GM23338 (cell line): Measurements from ENCODE around the gene KIRREL3. TPM values are rescaled to one million over a fixed set of nuclear protein-coding genes. Genes with fewer than 3 reads are reported as not detected.

Source experiments
- ATAC-seq: fragments of 200-7000 bp; cut with Tn5 transposase; 3 replicates; pipeline ENCODE4 v1.9.1; 2020
- DNase-seq: peaks from one replicate; pipeline ENCODE4 v3.0.0-alpha.2; 2015; ENCODE audit warnings: low spot score
- H2AFZ ChIP-seq: fragments of 200-600 bp; sonication (generic); 2 replicates; pipeline ENCODE4 v1.8.0; 2016; ENCODE audit warnings: antibody characterized with exemption, mild to moderate bottlenecking, moderate library complexity
- H3F3A ChIP-seq: fragments of 200-600 bp; sonication (generic); replicated peaks from 2 replicates; pipeline ENCODE4 v1.8.0; 2017; ENCODE audit warnings: antibody characterized with exemption, mixed run types, low read depth
- H3K27ac ChIP-seq: fragments of 200-600 bp; sonication (generic); 2 replicates; pipeline ENCODE4 v1.6.1; 2016; ENCODE audit warnings: low read depth
- H3K27me3 ChIP-seq: fragments of 200-600 bp; sonication (generic); 2 replicates; pipeline ENCODE4 v1.8.0; 2016; ENCODE audit warnings: mild to moderate bottlenecking, mixed run types, moderate library complexity; ENCODE audit not compliant: insufficient read depth
- H3K36me3 ChIP-seq: fragments of 200-600 bp; sonication (generic); 2 replicates; pipeline ENCODE4 v1.8.0; 2016; ENCODE audit warnings: mild to moderate bottlenecking; ENCODE audit not compliant: insufficient read depth
- H3K4me1 ChIP-seq: fragments of 200-600 bp; sonication (generic); 2 replicates; pipeline ENCODE4 v1.8.0; 2016; ENCODE audit warnings: mild to moderate bottlenecking, moderate library complexity; ENCODE audit not compliant: insufficient read depth
- H3K4me2 ChIP-seq: fragments of 200-600 bp; sonication (generic); 2 replicates; pipeline ENCODE4 v1.7.1; 2017; ENCODE audit warnings: mixed run types
- H3K4me3 ChIP-seq: fragments of 200-600 bp; sonication (generic); 2 replicates; pipeline ENCODE4 v1.6.1; 2016; ENCODE audit warnings: mixed run types
- H3K79me2 ChIP-seq: fragments of 200-600 bp; sonication (generic); replicated peaks from 2 replicates; pipeline ENCODE4 v1.8.0; 2017; ENCODE audit warnings: mild to moderate bottlenecking; ENCODE audit not compliant: insufficient read depth
- H3K9me2 ChIP-seq: fragments of 200-600 bp; sonication (generic); 2 replicates; pipeline ENCODE4 v1.8.0; 2017; ENCODE audit not compliant: insufficient read depth
- H4K20me1 ChIP-seq: fragments of 200-600 bp; sonication (generic); replicated peaks from 2 replicates; pipeline ENCODE4 v1.8.0; 2017; ENCODE audit warnings: mild to moderate bottlenecking; ENCODE audit not compliant: insufficient read depth
- H3K27ac Mint-ChIP-seq: 2 replicates; pipeline ENCODE4 v1.8.0; 2020; ENCODE audit warnings: inconsistent platforms, mild to moderate bottlenecking, moderate library complexity, mixed read lengths
- H3K27me3 Mint-ChIP-seq: 3 replicates; pipeline ENCODE4 v1.8.0; 2022; ENCODE audit warnings: low read depth, mild to moderate bottlenecking, moderate library complexity, mixed read lengths, inconsistent platforms; ENCODE audit not compliant: insufficient read depth, poor library complexity
- H3K36me3 Mint-ChIP-seq: 3 replicates; pipeline ENCODE4 v1.8.0; 2021; ENCODE audit warnings: low read depth, mild to moderate bottlenecking, inconsistent platforms, moderate library complexity, mixed read lengths
- H3K4me1 Mint-ChIP-seq: 3 replicates; pipeline ENCODE4 v1.8.0; 2020; ENCODE audit warnings: mild to moderate bottlenecking, inconsistent platforms, mixed read lengths
- H3K4me3 Mint-ChIP-seq: 3 replicates; pipeline ENCODE4 v1.8.0; 2021; ENCODE audit warnings: moderate library complexity, mild to moderate bottlenecking, inconsistent platforms, mixed read lengths
- H3K9me3 Mint-ChIP-seq: 3 replicates; pipeline ENCODE4 v1.8.0; 2020; ENCODE audit warnings: moderate library complexity, mild to moderate bottlenecking, inconsistent platforms, mixed read lengths
- CREB1 ChIP-seq: fragments of 250-450 bp; sonication (Bioruptor Pico); IDR thresholded peaks from 2 replicates; pipeline ENCODE4 v1.5.0; 2020; ENCODE audit warnings: low read depth, mild to moderate bottlenecking, moderate library complexity
- EZH2 ChIP-seq: fragments of 200-600 bp; sonication (generic); IDR thresholded peaks from one replicate; pipeline ENCODE4 v1.8.0; 2017; ENCODE audit warnings: antibody characterized with exemption, mild to moderate bottlenecking, low read depth; ENCODE audit not compliant: unreplicated experiment
- EZH2phosphoT487 ChIP-seq: fragments of 200-600 bp; sonication (generic); IDR thresholded peaks from one replicate; pipeline ENCODE4 v1.8.1; 2018; ENCODE audit warnings: antibody characterized with exemption; ENCODE audit not compliant: unreplicated experiment
- JUNB ChIP-seq: IDR thresholded peaks from one replicate; pipeline ENCODE4 v1.6.1; 2016; ENCODE audit warnings: antibody characterized with exemption; ENCODE audit not compliant: unreplicated experiment
- POLR2AphosphoS5 ChIP-seq: IDR thresholded peaks from 2 replicates; pipeline ENCODE4 v1.6.1; 2016; ENCODE audit warnings: antibody characterized with exemption, low read depth
- ZNF331 ChIP-seq: fragments of 250-450 bp; sonication (Bioruptor Pico); IDR thresholded peaks from 2 replicates; pipeline ENCODE4 v1.5.0; 2020; ENCODE audit warnings: low read depth, mild to moderate bottlenecking, moderate library complexity
- polyA plus RNA-seq: library from polyadenylated mRNA; unstranded; fragments of >200 nt; fragmentation: Nextera tagmentation; extraction: Ambion mirVana; gene quantifications from 2 replicates; pipeline ENCODE4 v1.2.1, GENCODE V29; 2016
- total RNA-seq: library from RNA; depleted of rRNA; stranded (reverse); fragments of >200 nt; shearing (Covaris generic); gene quantifications from 2 replicates; pipeline ENCODE4 v1.2.3, GENCODE V29; 2014
- TF ChIP-seq, protein P1 (sequence below): fragments of 250-450 bp; sonication (Bioruptor Pico); IDR thresholded peaks from 2 replicates; pipeline ENCODE4 v1.5.0; 2020; ENCODE audit warnings: mild to moderate bottlenecking, moderate library complexity
- TF ChIP-seq, protein P2 (sequence below): IDR thresholded peaks from one replicate; pipeline ENCODE4 v1.6.1; 2018; ENCODE audit warnings: antibody characterized with exemption; ENCODE audit not compliant: unreplicated experiment
- TF ChIP-seq, protein P3 (sequence below): IDR thresholded peaks from 2 replicates; pipeline ENCODE4 v1.6.1; 2016; ENCODE audit warnings: antibody characterized with exemption

Gene KIRREL3
- total and polyA plus RNA-seq, 2 experiments from 2014 or later: 0.13 to 1.5 TPM

- TF ChIP-seq, protein P1, sequence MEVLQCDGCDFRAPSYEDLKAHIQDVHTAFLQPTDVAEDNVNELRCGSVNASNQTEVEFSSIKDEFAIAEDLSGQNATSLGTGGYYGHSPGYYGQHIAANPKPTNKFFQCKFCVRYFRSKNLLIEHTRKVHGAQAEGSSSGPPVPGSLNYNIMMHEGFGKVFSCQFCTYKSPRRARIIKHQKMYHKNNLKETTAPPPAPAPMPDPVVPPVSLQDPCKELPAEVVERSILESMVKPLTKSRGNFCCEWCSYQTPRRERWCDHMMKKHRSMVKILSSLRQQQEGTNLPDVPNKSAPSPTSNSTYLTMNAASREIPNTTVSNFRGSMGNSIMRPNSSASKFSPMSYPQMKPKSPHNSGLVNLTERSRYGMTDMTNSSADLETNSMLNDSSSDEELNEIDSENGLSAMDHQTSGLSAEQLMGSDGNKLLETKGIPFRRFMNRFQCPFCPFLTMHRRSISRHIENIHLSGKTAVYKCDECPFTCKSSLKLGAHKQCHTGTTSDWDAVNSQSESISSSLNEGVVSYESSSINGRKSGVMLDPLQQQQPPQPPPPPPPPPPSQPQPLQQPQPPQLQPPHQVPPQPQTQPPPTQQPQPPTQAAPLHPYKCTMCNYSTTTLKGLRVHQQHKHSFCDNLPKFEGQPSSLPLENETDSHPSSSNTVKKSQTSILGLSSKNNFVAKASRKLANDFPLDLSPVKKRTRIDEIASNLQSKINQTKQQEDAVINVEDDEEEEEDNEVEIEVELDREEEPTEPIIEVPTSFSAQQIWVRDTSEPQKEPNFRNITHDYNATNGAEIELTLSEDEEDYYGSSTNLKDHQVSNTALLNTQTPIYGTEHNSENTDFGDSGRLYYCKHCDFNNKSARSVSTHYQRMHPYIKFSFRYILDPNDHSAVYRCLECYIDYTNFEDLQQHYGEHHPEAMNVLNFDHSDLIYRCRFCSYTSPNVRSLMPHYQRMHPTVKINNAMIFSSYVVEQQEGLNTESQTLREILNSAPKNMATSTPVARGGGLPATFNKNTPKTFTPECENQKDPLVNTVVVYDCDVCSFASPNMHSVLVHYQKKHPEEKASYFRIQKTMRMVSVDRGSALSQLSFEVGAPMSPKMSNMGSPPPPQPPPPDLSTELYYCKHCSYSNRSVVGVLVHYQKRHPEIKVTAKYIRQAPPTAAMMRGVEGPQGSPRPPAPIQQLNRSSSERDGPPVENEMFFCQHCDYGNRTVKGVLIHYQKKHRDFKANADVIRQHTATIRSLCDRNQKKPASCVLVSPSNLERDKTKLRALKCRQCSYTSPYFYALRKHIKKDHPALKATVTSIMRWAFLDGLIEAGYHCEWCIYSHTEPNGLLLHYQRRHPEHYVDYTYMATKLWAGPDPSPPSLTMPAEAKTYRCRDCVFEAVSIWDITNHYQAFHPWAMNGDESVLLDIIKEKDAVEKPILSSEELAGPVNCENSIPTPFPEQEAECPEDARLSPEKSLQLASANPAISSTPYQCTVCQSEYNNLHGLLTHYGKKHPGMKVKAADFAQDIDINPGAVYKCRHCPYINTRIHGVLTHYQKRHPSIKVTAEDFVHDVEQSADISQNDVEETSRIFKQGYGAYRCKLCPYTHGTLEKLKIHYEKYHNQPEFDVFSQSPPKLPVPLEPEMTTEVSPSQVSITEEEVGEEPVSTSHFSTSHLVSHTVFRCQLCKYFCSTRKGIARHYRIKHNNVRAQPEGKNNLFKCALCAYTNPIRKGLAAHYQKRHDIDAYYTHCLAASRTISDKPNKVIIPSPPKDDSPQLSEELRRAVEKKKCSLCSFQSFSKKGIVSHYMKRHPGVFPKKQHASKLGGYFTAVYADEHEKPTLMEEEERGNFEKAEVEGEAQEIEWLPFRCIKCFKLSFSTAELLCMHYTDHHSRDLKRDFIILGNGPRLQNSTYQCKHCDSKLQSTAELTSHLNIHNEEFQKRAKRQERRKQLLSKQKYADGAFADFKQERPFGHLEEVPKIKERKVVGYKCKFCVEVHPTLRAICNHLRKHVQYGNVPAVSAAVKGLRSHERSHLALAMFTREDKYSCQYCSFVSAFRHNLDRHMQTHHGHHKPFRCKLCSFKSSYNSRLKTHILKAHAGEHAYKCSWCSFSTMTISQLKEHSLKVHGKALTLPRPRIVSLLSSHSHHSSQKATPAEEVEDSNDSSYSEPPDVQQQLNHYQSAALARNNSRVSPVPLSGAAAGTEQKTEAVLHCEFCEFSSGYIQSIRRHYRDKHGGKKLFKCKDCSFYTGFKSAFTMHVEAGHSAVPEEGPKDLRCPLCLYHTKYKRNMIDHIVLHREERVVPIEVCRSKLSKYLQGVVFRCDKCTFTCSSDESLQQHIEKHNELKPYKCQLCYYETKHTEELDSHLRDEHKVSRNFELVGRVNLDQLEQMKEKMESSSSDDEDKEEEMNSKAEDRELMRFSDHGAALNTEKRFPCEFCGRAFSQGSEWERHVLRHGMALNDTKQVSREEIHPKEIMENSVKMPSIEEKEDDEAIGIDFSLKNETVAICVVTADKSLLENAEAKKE: no peak
- TF ChIP-seq EZH2 (no peak), CREB1 (CRISPR knock-in tag) (no peak)
These were observed 592.8 kb downstream of the KIRREL3 start (continued) for GRCh38 chr11:126407682-126408288.

DNA sequence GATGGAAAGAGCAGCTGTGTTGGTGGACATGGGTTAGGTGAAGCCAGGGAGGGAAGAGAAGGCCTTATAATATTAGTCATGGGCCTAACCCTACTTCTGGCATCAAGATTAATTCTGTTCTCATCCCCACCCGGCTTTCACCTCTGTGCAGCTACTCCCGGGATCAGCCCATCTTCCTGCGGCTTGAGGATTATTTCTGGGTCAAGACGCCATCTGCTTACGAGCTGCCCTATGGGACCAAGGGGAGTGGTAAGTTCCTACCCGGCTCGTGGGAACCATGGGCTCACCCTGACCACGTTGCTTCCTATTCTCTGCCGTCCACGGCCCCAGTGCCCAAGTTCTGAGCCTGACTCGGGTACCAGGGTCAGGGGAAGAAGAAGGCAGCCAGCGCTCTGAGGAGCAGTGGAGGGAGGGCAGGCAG lies 593.5 kb downstream of the KIRREL3 start:
- Histone ChIP-seq H3K9me2 (no peaks in the 10 kb centered on the region), H3K79me2 (no peaks in the 10 kb centered on the region), H3K4me3 (no peak overlapping the region), H3K27ac (no peak overlapping the region), H3K27me3 (no peaks in the 10 kb centered on the region), H3F3A (0 out of 2 replicates have a peak, but pooled peaks cover 3% of the 10 kb centered on the region), H3K36me3 (no peaks in the 10 kb centered on the region), H2AFZ (no peak overlapping the region), H4K20me1 (no peaks in the 10 kb centered on the region), H3K4me1 (peaks cover 16% of the 10 kb centered on the region), H3K4me2 (no peak overlapping the region)
- no peak for TF ChIP-seq EZH2
- TF ChIP-seq, protein P2, sequence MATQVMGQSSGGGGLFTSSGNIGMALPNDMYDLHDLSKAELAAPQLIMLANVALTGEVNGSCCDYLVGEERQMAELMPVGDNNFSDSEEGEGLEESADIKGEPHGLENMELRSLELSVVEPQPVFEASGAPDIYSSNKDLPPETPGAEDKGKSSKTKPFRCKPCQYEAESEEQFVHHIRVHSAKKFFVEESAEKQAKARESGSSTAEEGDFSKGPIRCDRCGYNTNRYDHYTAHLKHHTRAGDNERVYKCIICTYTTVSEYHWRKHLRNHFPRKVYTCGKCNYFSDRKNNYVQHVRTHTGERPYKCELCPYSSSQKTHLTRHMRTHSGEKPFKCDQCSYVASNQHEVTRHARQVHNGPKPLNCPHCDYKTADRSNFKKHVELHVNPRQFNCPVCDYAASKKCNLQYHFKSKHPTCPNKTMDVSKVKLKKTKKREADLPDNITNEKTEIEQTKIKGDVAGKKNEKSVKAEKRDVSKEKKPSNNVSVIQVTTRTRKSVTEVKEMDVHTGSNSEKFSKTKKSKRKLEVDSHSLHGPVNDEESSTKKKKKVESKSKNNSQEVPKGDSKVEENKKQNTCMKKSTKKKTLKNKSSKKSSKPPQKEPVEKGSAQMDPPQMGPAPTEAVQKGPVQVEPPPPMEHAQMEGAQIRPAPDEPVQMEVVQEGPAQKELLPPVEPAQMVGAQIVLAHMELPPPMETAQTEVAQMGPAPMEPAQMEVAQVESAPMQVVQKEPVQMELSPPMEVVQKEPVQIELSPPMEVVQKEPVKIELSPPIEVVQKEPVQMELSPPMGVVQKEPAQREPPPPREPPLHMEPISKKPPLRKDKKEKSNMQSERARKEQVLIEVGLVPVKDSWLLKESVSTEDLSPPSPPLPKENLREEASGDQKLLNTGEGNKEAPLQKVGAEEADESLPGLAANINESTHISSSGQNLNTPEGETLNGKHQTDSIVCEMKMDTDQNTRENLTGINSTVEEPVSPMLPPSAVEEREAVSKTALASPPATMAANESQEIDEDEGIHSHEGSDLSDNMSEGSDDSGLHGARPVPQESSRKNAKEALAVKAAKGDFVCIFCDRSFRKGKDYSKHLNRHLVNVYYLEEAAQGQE: no peak
- TF ChIP-seq EZH2phosphoT487: no peak
- TF ChIP-seq, protein P3, sequence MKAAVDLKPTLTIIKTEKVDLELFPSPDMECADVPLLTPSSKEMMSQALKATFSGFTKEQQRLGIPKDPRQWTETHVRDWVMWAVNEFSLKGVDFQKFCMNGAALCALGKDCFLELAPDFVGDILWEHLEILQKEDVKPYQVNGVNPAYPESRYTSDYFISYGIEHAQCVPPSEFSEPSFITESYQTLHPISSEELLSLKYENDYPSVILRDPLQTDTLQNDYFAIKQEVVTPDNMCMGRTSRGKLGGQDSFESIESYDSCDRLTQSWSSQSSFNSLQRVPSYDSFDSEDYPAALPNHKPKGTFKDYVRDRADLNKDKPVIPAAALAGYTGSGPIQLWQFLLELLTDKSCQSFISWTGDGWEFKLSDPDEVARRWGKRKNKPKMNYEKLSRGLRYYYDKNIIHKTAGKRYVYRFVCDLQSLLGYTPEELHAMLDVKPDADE: no peak
- TF ChIP-seq JUNB: no peak
- TF ChIP-seq ZNF331 (CRISPR knock-in tag): no peak
- TF ChIP-seq POLR2AphosphoS5: no peak
- peaks cover 21% of the 10 kb centered on the region for H3K36me3 Mint-ChIP-seq
- H3K4me1 Mint-ChIP-seq: peaks cover 26% of the 10 kb centered on the region
- H3K27me3 Mint-ChIP-seq: peaks cover 7% of the 10 kb centered on the region
- ATAC-seq (no peak), DNase-seq (no peak)
- H3K9me3 Mint-ChIP-seq: no peaks in the 10 kb centered on the region
- H3K4me3 Mint-ChIP-seq: no peak overlapping the region
- no peak overlapping the region for H3K27ac Mint-ChIP-seq
